GM13977 (cell line): ENCODE data around the gene FXYD5.

Experiments used
- DNase-seq: peaks from one replicate; pipeline ENCODE4 v3.0.0; 2012; ENCODE audit warnings: low spot score
- CTCF ChIP-seq: IDR thresholded peaks from 2 replicates; pipeline ENCODE4 v1.5.1; 2012; ENCODE audit warnings: mild to moderate bottlenecking, control low read depth; ENCODE audit not compliant: insufficient read depth; ENCODE audit errors: extremely low read depth, missing control alignments
- in situ Hi-C: fragments of 300-500 bp; cut with MboI; formaldehyde crosslinking; loops from one replicate; pipeline ENCODE4 v1.12.0; 2022; ENCODE audit warnings: low sequenced_read_pairs, low pct_unique_long_range_greater_than_20kb, mixed read lengths, inconsistent platforms; ENCODE audit not compliant: unreplicated experiment

FXYD5 gene

GRCh38 chr19:35108730-35109129, 45.8 kb upstream of the FXYD5 start:
- in situ Hi-C loops, result no loop called here
- DNase-seq, result no peak
- no peak for TF ChIP-seq CTCF

- no peak for TF ChIP-seq CTCF
- no peak for DNase-seq
Observed at GRCh38 chr19:35109395-35110112, 45.0 kb upstream of the FXYD5 start.

GRCh38 chr19:35110974-35111373, 43.6 kb upstream of the FXYD5 start:
- TF ChIP-seq CTCF, result no peak
- in situ Hi-C loops, result no loop called here

More at GRCh38 chr19:35109395-35110112, 45.0 kb upstream of the FXYD5 start:
- in situ Hi-C loops, result no loop called here

GRCh38 chr19:35112995-35113688, 41.4 kb upstream of the FXYD5 start:
- in situ Hi-C loops, result no loop called here
- DNase-seq, result no peak
- TF ChIP-seq CTCF, result no peak

More at GRCh38 chr19:35110974-35111373, 43.6 kb upstream of the FXYD5 start:
- DNase-seq, result no peak

- peak; percentile 89 for DNase-seq
Observed at GRCh38 chr19:35114353-35115176, 40.0 kb upstream of the FXYD5 start.

More at GRCh38 chr19:35114353-35115176, 40.0 kb upstream of the FXYD5 start:
- TF ChIP-seq CTCF, result peak; percentile 96
- in situ Hi-C loops, result no loop called here
